VCaP (cell line): ENCODE data around the gene DGKI.

ENCODE experiments used
- H3K27ac ChIP-seq: fragments of 450-650 bp; 2 replicates; pipeline ENCODE4 v1.5.1; 2017
- CTCF ChIP-seq: fragments of 450-650 bp; conservative IDR thresholded peaks from 2 replicates; pipeline ENCODE4 v1.5.1; 2017; ENCODE audit warnings: mild to moderate bottlenecking, moderate library complexity

Gene DGKI

GRCh38 chr7:137474540-137475026 lies 372.2 kb downstream of the DGKI start:
- TF ChIP-seq CTCF = no peak
- H3K27ac ChIP-seq = no peak overlapping the region

GRCh38 chr7:137471128-137471527 lies 375.6 kb downstream of the DGKI start:
- no peak for TF ChIP-seq CTCF

GRCh38 chr7:137469858-137470257 lies 376.9 kb downstream of the DGKI start:
- no peak overlapping the region for H3K27ac ChIP-seq
- no peak for TF ChIP-seq CTCF

More at GRCh38 chr7:137471128-137471527, 375.6 kb downstream of the DGKI start:
- no peak overlapping the region for H3K27ac ChIP-seq

GRCh38 chr7:137469191-137469811 lies 377.5 kb downstream of the DGKI start:
- no peak overlapping the region for H3K27ac ChIP-seq
- no peak for TF ChIP-seq CTCF

- H3K27ac ChIP-seq = no peak overlapping the region
- no peak for TF ChIP-seq CTCF
Measured at GRCh38 chr7:137462847-137463246, 383.9 kb downstream of the DGKI start.

- H3K27ac ChIP-seq = no peak overlapping the region
- TF ChIP-seq CTCF = no peak
Measured at GRCh38 chr7:137462074-137462715, 384.6 kb downstream of the DGKI start.

GRCh38 chr7:137458399-137458798 lies 388.4 kb downstream of the DGKI start:
- no peak overlapping the region for H3K27ac ChIP-seq
- TF ChIP-seq CTCF = no peak
